Activated B cell treated with CpG ODN at 0.5 μM for 24 hours (primary cell): ENCODE data around the gene CFAP61. TPM values are rescaled to one million over a fixed set of nuclear protein-coding genes. Genes with fewer than 3 reads are reported as not detected.

Experiments used
- ATAC-seq: fragments of 200-7000 bp; cut with Tn5 transposase; one replicate; pipeline ENCODE4 v1.10.0; 2021; ENCODE audit warnings: low read depth, mild to moderate bottlenecking, moderate library complexity
- CTCF ChIA-PET: fragments of 350-600 bp; sonication (Branson Sonifier 250); formaldehyde crosslinking; loops from one replicate; lab custom pipeline; 2021; ENCODE audit warnings: antibody characterized with exemption; lab: Charles Lee
- POLR2A ChIA-PET: fragments of 350-600 bp; sonication (Branson Sonifier 250); formaldehyde crosslinking; loops from one replicate; lab custom pipeline; 2021; ENCODE audit warnings: antibody characterized with exemption; lab: Charles Lee
- DNase-seq: peaks from one replicate; pipeline ENCODE4 v3.0.0; 2022
- H3K27ac Mint-ChIP-seq: one replicate; pipeline ENCODE4 v1.8.0; 2020; ENCODE audit warnings: mixed read lengths
- H3K27me3 Mint-ChIP-seq: one replicate; pipeline ENCODE4 v1.8.0; 2021; ENCODE audit warnings: mixed read lengths
- H3K36me3 Mint-ChIP-seq: one replicate; pipeline ENCODE4 v1.8.0; 2021; ENCODE audit warnings: low read depth, mixed read lengths
- H3K4me1 Mint-ChIP-seq: one replicate; pipeline ENCODE4 v1.8.0; 2021; ENCODE audit warnings: mixed read lengths
- H3K4me3 Mint-ChIP-seq: one replicate; pipeline ENCODE4 v1.8.0; 2020; ENCODE audit warnings: mild to moderate bottlenecking, mixed read lengths
- H3K9me3 Mint-ChIP-seq: one replicate; pipeline ENCODE4 v1.8.0; 2020; ENCODE audit warnings: mixed read lengths
- intact Hi-C: fragments of 100-400 bp; cut with micrococcal nuclease; formaldehyde crosslinking; loops from one replicate; pipeline ENCODE4 v1.15.1; 2024
- total RNA-seq: library from RNA; stranded (reverse); gene quantifications from 2 replicates; pipeline ENCODE4 v1.2.3, GENCODE V29; 2022
- TF ChIP-seq, protein P1 (sequence below): fragments of 200-600 bp; IDR thresholded peaks from one replicate; pipeline ENCODE4 v1.8.0; 2022; ENCODE audit warnings: antibody characterized with exemption, mild to moderate bottlenecking

CFAP61 gene
- total RNA-seq, 1 donor from 2014 or later: not detected

DNA sequence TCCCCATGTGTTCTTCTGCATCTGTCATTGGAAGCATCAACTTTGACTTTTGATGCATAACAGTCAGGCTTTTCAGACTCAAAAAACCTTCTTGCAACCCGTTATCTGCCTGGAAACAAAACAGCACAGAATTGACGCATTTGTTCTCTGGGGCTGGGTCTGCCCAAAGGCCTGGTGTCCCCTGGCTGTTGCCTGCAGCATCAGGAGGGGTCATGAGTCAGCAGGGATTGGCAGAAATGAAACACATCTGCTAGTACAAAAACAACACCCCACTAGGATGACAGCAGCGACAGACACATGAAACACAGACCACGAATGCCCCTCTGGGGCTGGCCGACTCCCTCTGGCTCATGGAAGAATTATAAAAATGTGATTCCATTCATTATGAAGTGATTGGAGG lies 158.0 kb downstream of the CFAP61 start:
- no peak overlapping the region for H3K4me3 Mint-ChIP-seq
- H3K27ac Mint-ChIP-seq: no peak overlapping the region
- ChIA-PET CTCF (no interaction called here), POLR2A (no interaction called here)
- H3K27me3 Mint-ChIP-seq: peaks cover 5% of the 10 kb centered on the region
- intact Hi-C loops: no loop called here
- H3K4me1 Mint-ChIP-seq: no peaks in the 10 kb centered on the region
- TF ChIP-seq, protein P1, sequence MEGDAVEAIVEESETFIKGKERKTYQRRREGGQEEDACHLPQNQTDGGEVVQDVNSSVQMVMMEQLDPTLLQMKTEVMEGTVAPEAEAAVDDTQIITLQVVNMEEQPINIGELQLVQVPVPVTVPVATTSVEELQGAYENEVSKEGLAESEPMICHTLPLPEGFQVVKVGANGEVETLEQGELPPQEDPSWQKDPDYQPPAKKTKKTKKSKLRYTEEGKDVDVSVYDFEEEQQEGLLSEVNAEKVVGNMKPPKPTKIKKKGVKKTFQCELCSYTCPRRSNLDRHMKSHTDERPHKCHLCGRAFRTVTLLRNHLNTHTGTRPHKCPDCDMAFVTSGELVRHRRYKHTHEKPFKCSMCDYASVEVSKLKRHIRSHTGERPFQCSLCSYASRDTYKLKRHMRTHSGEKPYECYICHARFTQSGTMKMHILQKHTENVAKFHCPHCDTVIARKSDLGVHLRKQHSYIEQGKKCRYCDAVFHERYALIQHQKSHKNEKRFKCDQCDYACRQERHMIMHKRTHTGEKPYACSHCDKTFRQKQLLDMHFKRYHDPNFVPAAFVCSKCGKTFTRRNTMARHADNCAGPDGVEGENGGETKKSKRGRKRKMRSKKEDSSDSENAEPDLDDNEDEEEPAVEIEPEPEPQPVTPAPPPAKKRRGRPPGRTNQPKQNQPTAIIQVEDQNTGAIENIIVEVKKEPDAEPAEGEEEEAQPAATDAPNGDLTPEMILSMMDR: no peak
- no peak for ATAC-seq
- DNase-seq: no peak
- no peaks in the 10 kb centered on the region for H3K36me3 Mint-ChIP-seq
- H3K9me3 Mint-ChIP-seq: no peaks in the 10 kb centered on the region

DNA sequence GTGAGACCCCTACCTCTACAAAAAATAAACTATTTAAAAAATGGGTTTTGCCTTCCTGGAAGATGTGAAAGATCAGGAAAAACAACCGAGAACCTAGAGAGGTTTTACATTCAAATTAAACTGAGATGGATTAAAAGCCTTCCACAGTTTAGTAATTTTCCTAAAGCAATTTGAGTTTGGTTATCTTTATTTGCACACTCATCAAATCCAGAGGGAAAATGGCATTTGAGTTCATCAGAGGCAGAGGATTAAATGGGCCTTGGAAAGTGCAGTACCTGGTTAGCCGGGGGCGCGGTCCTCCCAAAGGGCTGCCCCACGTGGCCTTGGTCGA lies 158.6 kb downstream of the CFAP61 start:
- ChIA-PET CTCF (no interaction called here), POLR2A (no interaction called here)
- Mint-ChIP-seq H3K27ac (no peak overlapping the region), H3K27me3 (peaks cover 5% of the 10 kb centered on the region), H3K4me3 (no peak overlapping the region), H3K9me3 (no peaks in the 10 kb centered on the region), H3K36me3 (no peaks in the 10 kb centered on the region), H3K4me1 (no peaks in the 10 kb centered on the region)
- ATAC-seq: no peak
- TF ChIP-seq, protein P1: no peak
- no peak for DNase-seq
- intact Hi-C loops: no loop called here

- TF ChIP-seq, protein P1: no peak
- POLR2A ChIA-PET: no interaction called here
- intact Hi-C loops: no loop called here
- DNase-seq (no peak), ATAC-seq (no peak)
- CTCF ChIA-PET: no interaction called here
- no peak overlapping the region for H3K27ac Mint-ChIP-seq
- no peaks in the 10 kb centered on the region for H3K36me3 Mint-ChIP-seq
- H3K4me1 Mint-ChIP-seq: no peaks in the 10 kb centered on the region
- no peak overlapping the region for H3K4me3 Mint-ChIP-seq
- H3K9me3 Mint-ChIP-seq: no peaks in the 10 kb centered on the region
- H3K27me3 Mint-ChIP-seq: peaks cover 5% of the 10 kb centered on the region
Observed at GRCh38 chr20:20211274-20211987, 159.1 kb downstream of the CFAP61 start.

GRCh38 chr20:20211988-20212518 lies 159.7 kb downstream of the CFAP61 start:
- intact Hi-C loops: no loop called here
- ATAC-seq (no peak), DNase-seq (no peak)
- Mint-ChIP-seq H3K4me1 (no peaks in the 10 kb centered on the region), H3K36me3 (no peaks in the 10 kb centered on the region), H3K4me3 (no peak overlapping the region), H3K9me3 (no peaks in the 10 kb centered on the region), H3K27me3 (peaks cover 5% of the 10 kb centered on the region), H3K27ac (no peak overlapping the region)
- CTCF ChIA-PET: no interaction called here
- TF ChIP-seq, protein P1: no peak
- POLR2A ChIA-PET: no interaction called here

DNA sequence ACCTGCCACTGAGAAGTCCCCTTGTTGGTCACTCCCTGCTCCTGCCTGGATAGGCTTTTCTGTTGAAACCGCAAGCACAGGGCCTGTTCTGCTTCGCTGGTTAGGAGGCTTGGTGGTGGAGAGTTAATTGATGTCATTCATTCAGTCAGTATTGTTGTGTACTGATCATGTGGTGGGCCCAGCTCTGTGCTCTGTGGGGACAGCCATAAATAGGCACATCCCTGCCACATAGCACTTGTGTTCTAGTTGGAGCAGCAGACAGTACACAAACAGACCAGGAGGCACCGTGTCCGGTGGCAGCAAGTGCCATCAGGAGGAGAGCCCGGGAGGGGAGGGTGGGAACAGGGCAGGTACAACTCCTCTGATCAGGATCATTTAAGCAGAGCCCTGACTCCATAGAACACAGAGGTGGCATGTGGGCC lies 160.4 kb downstream of the CFAP61 start:
- intact Hi-C loops: no loop called here
- H3K4me3 Mint-ChIP-seq: no peak overlapping the region
- H3K9me3 Mint-ChIP-seq: no peaks in the 10 kb centered on the region
- CTCF ChIA-PET: interaction anchor here (1.0 kb wide), 1 partner anchor 25 kb away, joined by 3 read pairs; no protein-coding TSS in a partner anchor
- ATAC-seq: no peak
- H3K27ac Mint-ChIP-seq: no peak overlapping the region
- no peaks in the 10 kb centered on the region for H3K4me1 Mint-ChIP-seq
- TF ChIP-seq, protein P1: no peak
- DNase-seq: no peak
- H3K27me3 Mint-ChIP-seq: peaks cover 5% of the 10 kb centered on the region
- no peaks in the 10 kb centered on the region for H3K36me3 Mint-ChIP-seq
- POLR2A ChIA-PET: no interaction called here
